ENCODE results near the gene TMEM86B.
A peak's percentile ranks its signal among the peaks of the same experiment; 100 is the strongest.

Gene TMEM86B

DNA sequence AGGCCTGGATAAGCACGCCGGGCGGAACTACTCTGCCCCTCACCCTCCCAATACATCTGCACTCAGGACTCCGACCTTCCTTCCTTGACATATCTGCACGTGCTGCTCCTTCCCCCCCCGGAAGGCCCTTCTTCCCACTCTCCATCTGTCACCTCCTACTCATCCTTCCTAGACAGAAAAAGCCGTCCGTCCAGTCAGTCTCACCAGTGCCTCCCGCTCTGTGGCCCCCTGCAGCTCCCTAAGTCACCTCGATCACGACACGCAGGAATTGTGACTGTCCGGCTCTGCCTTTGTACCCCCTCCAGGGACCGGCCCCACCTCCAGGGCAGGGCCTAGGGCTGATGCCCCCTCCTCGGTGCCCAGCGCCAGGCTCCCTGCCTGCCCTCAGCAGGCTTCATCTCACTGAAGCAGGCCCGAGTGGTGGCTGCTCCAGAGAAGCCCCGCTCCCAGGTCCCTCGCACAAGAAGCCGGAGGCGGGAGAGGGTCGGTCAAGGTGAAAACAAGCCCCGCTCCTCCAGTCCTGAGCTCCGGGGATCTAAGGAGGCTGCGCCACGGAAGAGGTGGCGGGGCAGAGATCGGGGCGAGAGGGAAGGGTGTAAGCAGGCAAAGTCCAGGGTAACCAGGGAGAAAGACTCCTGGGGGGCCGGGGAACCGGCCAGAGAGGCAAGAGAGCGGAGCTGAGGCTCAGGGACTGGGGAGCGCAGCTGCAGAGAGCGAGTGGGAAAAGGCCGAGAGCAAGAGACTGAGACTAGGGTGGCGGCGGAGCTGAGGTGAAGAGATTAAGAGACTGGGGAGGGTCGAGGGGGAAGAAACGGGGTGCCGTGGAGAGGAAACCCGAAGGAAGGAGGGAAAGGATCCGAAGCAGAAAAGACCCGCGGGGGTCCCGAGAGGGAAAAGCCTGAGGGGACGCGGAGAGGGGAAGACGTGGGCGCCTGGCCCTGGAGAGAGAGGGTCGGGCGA, 29.2 kb upstream of the TMEM86B start:
- DNase-seq: peak; percentile 30

DNA sequence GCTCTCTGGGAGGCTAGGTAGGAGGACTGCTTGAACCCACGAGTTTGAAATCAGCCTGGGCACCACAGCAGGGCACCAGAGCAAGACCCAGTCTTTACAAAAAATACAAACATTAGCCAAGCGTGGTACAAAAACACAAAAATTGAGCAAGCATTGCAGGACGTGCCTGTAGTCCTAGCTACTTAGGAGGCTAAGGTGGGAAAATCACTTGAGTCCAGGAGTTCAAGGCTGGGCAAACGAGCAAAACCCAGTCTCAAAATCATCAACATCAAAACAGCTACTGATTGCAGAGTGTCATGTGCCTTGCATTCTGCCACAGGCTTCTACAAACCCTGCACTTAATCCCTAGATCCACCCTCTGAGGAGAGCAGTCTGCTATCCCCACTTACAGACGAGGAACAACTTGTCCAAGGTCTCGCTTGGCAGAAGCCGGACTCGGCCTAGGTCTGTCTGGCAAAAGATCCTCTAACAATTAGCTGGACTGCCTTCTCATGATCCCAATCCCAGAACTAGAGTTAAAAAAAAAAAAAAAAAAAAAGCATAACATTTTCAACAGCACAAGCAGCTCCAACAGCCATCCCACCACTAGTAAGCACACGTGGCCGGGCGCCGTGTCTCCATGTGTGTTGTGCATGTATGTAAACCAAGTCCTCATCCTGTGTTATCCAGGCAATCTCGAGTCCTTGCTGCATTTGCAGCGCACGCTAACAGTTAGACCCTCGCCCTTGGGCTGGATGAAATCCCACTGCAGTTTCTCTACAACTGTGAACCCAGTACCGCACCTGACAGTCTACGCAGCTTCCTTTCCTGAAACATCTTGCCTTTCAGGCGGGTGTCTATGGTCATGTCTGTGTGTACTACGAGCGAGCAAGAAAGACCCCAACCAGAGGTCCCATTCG, 28.2 kb upstream of the TMEM86B start:
- DNase-seq: no peak

DNA sequence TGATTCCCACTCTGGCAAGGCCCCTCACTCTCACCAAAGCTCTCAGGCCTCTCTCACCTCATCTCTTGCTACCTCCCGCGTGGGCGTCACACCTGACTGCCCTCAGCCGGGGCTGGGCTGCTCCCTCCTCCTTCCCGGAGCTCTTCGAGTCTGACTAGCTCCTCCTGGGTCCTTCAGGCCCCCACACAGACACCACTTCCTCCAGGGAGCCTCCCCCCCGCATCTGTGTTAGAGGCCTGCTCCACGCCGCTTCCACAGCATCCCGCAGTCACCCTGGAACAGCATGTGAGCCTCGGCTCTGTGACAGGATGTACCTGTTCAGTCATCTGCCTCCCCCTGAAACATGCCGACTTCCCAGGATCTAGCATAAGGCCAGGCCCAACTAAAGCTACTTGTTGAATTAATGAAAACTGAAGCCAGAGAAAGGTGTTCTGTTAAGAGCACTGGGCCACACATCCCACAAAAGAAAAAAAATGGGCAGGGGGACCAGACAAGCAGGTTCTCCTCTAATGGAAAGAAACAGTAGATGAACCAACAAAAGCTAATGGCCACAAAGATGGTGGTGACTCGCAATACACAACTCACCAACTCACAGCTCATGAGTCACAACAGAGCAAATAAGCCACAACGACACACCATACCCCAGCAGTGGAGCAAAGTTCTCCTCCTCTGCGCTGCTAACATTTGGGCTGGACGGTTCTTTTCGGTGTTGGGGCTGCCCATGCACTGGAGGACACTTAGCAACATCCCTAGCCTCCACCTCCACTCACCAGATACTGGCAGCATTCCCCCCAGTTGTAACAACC, 27.3 kb upstream of the TMEM86B start:
- no peak for DNase-seq

DNA sequence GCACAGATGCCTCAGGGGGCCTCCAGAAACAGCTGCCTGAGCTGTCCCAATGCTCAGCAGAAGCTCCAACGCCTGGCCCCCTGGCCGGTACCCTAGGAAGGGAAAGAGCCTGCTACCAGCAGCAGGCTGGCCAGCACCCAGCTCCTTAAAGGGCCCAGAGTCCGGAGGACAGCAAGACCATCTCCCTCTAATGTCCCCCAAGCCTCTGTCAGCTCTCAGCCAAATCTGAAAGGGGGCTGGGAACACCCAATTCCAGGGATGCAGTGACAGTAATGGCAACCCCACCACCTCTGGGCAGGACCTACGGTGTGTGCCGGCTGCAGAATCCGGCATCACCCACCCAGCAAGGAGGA, 26.0 kb upstream of the TMEM86B start:
- no peak for DNase-seq

DNA sequence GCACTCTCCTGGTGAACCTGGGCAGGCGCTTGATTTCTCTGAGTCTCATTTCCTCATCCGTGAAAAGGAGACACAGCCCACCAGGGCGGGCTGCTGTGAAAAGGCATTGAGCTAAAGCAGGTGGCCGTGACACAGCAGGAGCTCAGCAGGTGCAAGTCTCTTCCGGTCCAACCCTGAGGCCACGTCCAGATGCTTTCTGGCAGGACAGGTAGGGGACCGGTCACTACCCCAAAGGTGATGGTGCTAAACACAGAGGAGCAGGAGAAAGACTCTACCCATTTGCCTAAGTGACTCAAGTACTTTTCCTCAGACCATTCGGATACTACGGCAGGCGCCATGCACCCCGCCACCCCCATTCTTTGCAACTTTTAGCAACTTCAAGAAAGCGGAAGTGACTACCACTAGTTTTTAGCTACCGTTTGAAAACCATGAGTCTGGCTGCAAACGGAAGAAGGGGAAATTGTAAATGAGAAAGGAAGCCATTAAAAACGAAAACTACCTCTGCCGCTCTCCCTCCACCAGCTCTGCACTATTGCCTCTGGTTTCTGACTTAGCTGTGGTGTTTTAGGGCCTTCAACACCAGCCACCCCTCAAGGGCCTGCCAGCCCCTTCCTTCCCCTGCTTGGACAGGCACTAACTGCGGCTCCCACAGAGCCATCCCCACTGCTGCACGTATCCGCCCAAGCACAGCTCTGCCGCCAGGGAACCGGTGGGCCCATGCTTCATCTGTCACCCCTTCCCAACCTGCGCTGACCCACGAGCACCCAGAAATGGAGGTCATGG, 25.5 kb upstream of the TMEM86B start:
- peak; percentile 97 for DNase-seq

GRCh38 chr19:55252760-55253663, 24.4 kb upstream of the TMEM86B start:
- no peak for DNase-seq

DNA sequence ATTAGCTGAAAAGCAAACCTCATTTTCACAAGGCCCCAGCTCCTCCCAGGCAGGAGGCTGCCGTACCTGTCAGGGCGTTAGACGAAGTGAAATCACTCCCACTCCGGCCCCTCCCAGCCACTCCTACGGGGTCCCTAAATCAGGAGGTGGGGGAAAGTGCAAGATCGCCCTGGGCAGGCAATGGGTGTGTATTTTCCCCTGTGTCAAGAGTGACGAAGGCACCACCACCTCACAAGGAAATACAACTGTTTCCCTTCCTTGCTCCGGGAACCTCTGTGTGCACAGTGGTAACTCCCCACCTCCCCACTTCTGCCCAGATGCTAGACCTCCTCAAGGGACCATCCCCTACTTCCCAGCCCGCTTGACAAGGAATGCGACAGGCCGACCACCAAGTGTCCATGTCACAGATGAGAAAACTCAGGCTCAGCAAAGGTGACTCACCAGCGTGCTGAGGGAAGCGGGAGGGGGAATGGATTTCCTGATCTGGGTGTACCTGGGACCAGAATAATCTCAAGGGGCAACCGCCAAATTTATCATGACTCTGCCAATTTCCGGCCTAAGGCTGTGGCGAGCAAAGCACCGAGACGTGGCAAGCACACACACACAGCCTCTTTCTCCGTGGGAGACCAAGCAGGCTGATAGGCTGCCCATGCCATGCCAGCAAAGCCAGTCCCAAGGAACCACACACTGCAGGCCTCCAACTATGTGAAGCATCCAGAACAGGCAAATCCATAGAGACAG, 22.9 kb upstream of the TMEM86B start:
- DNase-seq: no peak

- no peak for DNase-seq
Measured at GRCh38 chr19:55250262-55251036, 21.9 kb upstream of the TMEM86B start.

- DNase-seq: no peak
Measured at GRCh38 chr19:55249841-55250240, 21.3 kb upstream of the TMEM86B start.

DNA sequence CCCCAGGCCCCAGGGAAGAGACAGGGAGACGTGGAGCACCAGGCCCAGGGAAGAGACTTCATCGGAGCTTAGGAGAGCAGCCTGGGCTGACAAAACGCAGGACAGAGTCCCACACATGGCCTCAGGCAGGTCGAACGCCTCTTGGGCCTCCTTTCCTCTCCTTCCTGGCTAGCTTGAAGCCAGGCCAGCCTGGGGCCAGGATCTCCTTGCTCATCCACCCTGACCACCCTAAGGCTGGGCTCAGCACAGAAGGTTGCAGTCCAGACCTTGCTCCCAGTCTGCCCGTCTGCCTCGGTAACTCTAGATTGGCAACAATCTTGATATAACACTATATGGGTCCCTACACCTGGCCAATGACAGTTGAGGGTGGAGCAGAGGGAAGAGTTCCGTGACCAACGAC, 20.1 kb upstream of the TMEM86B start:
- no peak for DNase-seq

- no peak for DNase-seq
Measured at GRCh38 chr19:55248166-55248675, 19.7 kb upstream of the TMEM86B start.

DNA sequence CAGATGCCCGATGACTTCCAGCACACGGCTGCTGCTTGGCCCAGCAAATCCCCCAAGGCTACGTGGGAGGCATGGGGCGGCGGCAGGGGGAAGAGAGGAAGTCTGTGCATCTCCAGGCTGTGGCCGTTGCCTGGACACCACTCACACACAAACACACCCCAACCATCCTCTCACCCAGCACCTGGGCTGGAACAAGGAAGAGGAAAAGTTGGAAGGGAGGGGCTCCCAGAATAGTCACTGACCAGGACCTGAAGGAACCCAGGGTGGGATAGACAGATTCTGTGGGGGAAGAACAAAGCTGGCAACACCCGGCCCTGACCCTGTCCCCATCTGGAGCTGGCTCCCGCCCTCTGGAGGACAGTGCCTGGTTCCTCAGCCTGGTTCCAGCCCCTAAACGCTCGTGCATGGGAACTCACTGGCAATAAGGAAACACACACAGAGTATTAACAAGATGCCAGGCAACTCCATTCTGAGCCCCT, 19.1 kb upstream of the TMEM86B start:
- DNase-seq: no peak

DNA sequence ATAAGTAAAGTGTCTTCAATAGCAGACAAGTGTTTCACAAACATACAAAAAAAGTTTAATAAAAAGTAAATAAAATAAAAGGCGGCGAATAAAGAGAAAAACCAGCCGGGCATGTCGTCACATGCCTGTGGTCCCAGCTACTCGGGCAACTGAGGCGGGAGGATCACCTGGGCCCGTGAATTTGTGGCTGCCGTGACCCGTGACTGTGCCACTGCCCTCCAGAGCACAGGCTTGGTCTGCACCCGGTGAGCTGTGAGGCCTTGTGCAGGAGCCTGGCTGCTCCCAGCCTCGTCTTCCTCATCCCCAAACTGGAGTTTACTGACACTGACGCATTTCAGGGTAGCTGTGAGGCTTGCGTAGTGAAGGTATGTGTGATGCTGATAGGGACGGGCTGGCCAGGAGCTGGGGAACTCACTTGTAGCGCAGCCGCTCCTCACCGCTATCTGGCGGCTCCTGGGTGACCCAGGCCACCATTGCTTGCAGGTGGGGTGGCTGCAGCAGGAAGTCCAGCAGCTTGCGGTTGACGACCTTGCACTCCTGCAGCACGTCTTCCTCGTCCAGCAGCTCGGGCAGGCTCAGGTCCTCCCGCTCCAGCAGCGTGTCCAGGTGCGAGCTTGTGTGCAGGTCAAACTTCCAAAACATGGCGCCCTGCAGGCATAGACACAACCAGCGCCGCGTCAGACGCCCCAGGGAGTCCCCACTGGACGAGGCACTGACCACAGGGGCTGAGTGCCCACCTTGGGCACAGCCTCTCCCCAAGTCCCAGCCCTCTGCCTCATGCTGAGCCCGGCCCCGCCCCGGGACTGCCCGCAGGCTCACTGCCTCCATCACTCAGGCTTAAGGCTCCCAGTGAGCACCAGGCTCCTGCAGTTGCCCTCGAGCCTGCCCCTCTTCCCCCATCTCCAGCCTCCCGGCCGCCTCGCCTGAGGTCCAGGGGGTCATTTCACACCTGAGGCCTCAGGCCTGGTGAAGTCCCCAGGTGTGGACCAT, 18.2 kb upstream of the TMEM86B start:
- no peak for DNase-seq

- DNase-seq: no peak
Measured at GRCh38 chr19:55245236-55245904, 16.8 kb upstream of the TMEM86B start.

DNA sequence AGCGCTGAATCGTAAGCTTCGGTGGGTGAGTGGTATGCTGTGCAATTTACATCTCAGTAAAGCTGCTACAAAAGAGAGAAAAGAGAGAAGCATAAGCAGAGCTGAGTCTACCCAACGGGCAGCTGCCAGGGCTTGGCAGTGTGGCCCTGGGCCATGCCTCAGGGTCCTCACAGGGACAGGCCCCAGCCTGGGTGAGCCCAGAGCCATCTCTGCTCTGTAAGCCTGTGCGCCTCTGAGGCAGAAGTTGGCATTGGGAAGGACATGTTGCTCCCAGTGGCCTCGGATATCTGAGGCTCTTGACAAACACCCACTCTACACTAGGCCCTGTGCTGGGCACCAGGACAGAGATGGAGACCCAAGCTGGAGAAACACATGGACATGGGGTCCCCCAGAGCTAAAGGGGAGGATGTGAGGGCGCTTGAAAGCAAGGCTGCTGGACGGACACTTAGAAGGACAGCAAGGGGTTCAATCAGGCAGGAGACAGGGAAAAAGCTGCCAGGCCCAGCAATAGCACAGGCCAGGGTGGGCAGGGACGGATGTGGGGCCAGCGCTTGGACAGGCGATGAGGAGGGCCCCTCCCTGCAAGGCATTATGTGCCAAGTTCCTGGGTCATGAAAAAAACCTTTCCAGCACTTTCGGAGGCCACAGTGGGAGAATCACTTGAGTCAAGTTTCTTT, 15.6 kb upstream of the TMEM86B start:
- no peak for DNase-seq

DNA sequence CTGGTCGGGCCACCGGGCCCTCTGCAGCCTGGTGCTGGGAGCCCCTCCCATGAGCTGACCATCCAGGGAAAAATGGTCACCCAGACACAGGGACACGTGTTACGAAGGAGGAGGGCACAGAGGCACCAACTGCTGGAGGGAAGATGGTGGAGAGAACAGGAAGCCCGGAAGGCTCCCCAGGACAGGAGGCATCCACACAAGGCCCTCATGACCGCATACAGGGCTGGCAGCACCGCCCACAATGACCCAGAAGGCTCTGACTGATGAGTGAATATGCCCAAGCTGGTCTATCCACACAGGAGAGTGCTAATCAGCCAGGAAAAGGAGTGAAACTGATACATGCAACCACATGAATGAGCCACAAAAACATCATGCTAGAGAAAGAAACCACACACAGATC, 14.0 kb upstream of the TMEM86B start:
- DNase-seq: no peak
